ENCODE results near the gene BMAL2. TPM values are rescaled to one million over a fixed set of nuclear protein-coding genes. Genes with fewer than 3 reads are reported as not detected.

BMAL2 gene
- total and polyA plus RNA-seq, 7 donors, result 0.04 to 0.79 (median 0.24) TPM

DNA sequence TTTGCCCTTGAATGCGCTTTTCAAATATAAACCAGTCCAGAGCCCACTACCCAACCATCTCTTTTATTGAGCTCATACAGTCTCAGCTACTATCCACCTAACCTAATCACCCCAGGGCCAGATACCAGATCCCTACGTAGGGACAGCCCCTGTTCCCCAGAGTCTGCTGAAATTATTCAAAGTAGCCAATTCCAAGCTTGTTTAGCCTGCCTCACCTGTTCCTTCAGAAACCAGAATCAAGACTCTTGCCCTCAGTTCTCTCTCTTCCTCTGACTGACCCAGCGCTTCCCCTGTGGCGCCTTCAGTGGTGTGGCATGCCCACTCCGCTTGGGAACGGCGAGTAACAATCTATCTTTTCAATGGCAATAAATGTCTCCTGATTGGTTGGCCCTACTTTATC lies 18.8 kb downstream of the BMAL2 start:
- Histone ChIP-seq H3K27ac (no peak overlapping the region), H3K4me3 (no peak overlapping the region), H3K27me3 (ENCODE audit: insufficient read depth in 3 of 3, low read length in 2 of 3) (no peaks in the 10 kb centered on the region), H3K4me1 (no peaks in the 10 kb centered on the region), H3K36me3 (ENCODE audit: insufficient read depth in 1 of 2, low read depth in 1 of 2) (no peaks in the 10 kb centered on the region), H3K9me3 (no peaks in the 10 kb centered on the region)
- ATAC-seq (no peak), DNase-seq (no peak)
- WGBS, 3 donors, result 95 to 98% (median 98%) methylated on average over 7 of the region's 7 CpGs
- intact Hi-C loops (cut with DNase I), result no loop called here
- TF ChIP-seq CTCF (IDR thresholded peaks at IDR 0.05), result no peak

DNA sequence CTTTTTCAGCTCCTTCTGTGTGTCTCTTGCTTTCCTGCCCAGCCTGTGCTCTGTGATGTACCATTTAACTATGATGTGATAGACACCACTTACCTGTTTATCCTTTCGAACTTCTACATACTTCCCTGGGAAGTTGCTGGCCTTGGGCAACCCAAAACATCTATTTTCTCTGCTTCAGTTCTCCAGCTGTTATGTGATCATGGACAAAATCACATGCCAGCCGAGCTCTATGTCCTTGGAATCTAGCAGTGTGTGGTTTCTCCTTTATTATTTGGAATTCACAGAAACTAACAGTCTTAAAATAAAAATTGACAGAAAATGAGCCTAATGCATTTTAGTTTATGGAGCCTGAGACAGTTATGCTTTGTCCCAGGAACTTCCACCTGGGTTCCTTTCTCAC lies 22.9 kb downstream of the BMAL2 start:
- H3K27me3 ChIP-seq (ENCODE audit: insufficient read depth in 3 of 3, low read length in 2 of 3), result no peaks in the 10 kb centered on the region
- 78 to 81% (median 79%) methylated on average over 2 of the region's 2 CpGs for WGBS, 3 donors
- DNase-seq (no peak), ATAC-seq (no peak)
- intact Hi-C loops (cut with DNase I), result no loop called here
- H3K27ac ChIP-seq, result no peak overlapping the region
- no peaks in the 10 kb centered on the region for H3K9me3 ChIP-seq
- H3K4me3 ChIP-seq, result no peak overlapping the region
- TF ChIP-seq CTCF (IDR thresholded peaks at IDR 0.05), result no peak
- H3K36me3 ChIP-seq (ENCODE audit: insufficient read depth in 1 of 2, low read depth in 1 of 2), result no peaks in the 10 kb centered on the region
- no peaks in the 10 kb centered on the region for H3K4me1 ChIP-seq

DNA sequence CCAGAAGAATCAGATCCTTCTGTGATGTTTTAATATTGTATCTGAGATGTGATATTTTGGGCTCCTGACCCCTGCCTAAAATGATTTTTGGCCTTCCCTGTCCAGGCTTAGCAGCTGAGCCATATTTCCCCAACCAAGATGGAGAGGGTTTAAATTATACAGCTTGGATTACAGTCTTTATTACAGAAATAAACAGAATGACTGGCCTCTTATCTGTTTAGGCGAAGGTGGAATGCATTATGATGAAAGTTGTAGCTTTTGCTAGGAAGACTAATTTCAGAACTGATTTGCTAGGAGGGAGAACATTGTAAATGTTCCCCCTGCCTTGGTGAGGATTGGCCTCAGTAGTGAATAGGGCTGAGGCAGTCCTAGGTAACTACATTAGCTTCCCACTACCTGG lies 23.3 kb downstream of the BMAL2 start:
- WGBS, 3 donors, result 93 to 100% (median 94%) methylated on average over 1 of the region's 1 CpG

DNA sequence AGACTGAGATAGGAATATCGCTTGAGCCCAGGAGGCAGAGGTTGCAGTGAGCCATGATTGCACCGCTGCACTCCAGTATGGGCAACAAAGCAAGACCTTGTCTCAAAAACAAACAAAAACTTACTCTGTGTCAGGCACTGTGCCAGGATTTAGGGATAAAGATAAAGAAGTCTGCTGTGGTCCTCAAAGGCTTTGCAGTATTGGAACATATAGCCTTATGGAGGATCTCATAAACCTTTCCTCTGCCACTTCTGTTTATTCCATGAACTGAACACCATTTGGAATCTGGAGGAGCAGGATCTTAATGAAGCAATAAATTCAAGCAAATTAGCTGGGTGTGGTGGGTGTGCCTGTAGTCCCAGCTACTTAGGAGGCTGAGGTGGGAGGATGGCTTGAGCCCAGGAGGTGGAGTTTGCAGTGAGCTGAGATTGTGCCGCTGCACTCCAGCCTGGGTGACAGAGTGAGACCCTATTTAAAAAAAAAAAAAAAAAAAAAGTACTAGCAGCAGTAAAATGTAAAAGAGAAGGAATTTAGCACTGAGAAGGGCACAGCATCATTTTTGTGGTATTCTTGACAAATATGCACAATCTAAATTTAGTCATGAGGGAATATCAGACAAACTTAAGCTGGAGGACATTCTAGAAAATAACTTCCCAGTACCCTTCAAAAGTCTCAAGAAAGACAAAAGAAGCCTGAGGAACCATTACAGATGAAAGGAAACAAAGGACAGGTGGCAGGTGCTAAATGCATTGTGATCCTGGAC lies 27.1 kb downstream of the BMAL2 start:
- DNase-seq (no peak), ATAC-seq (no peak)
- Histone ChIP-seq H3K4me1 (no peaks in the 10 kb centered on the region), H3K27me3 (ENCODE audit: insufficient read depth in 3 of 3, low read length in 2 of 3) (no peaks in the 10 kb centered on the region), H3K36me3 (ENCODE audit: insufficient read depth in 1 of 2, low read depth in 1 of 2) (no peaks in the 10 kb centered on the region), H3K9me3 (no peaks in the 10 kb centered on the region), H3K4me3 (no peak overlapping the region), H3K27ac (no peak overlapping the region)
- 92 to 99% (median 93%) methylated on average over 3 of the region's 3 CpGs for WGBS, 3 donors
- intact Hi-C loops (cut with DNase I), result no loop called here
- no peak for TF ChIP-seq CTCF (IDR thresholded peaks at IDR 0.05)

More for the DNA sequence above, 23.3 kb downstream of the BMAL2 start:
- no peak overlapping the region for H3K4me3 ChIP-seq
- intact Hi-C loops (cut with DNase I), result no loop called here
- TF ChIP-seq CTCF (IDR thresholded peaks at IDR 0.05), result no peak
- no peaks in the 10 kb centered on the region for H3K4me1 ChIP-seq
- DNase-seq, result no peak
- no peak for ATAC-seq
- no peak overlapping the region for H3K27ac ChIP-seq
- no peaks in the 10 kb centered on the region for H3K27me3 ChIP-seq (ENCODE audit: insufficient read depth in 3 of 3, low read length in 2 of 3)
- H3K9me3 ChIP-seq, result no peaks in the 10 kb centered on the region
- no peaks in the 10 kb centered on the region for H3K36me3 ChIP-seq (ENCODE audit: insufficient read depth in 1 of 2, low read depth in 1 of 2)

- Histone ChIP-seq H3K36me3 (ENCODE audit: insufficient read depth in 1 of 2, low read depth in 1 of 2) (no peaks in the 10 kb centered on the region), H3K4me1 (no peaks in the 10 kb centered on the region), H3K27ac (no peak overlapping the region), H3K4me3 (no peak overlapping the region), H3K9me3 (no peaks in the 10 kb centered on the region), H3K27me3 (ENCODE audit: insufficient read depth in 3 of 3, low read length in 2 of 3) (no peaks in the 10 kb centered on the region)
- 95 to 96% (median 95%) methylated on average over 2 of the region's 2 CpGs for WGBS, 3 donors
- no peak for TF ChIP-seq CTCF (IDR thresholded peaks at IDR 0.05)
- DNase-seq (no peak), ATAC-seq (no peak)
- intact Hi-C loops (cut with DNase I), result no loop called here
These were observed 28.7 kb downstream of the BMAL2 start for GRCh38 chr12:27361372-27361771.

Measured in psoas muscle (tissue), 8 donors.